Stomach (tissue), 9 donors: Measurements from ENCODE around the gene NOD2. TPM values are rescaled to one million over a fixed set of nuclear protein-coding genes. Genes with fewer than 3 reads are reported as not detected.

Experiments
- DNase-seq, 2 donors: peaks; one replicate each; pipeline versions ENCODE4 v3.0.0 to v3.0.0-alpha.2; 2013 to 2019
- H3K27ac ChIP-seq, 5 donors: fragments of 200-600 bp in 4 of 5; sonication (generic) in 4 of 5; one replicate each; pipeline ENCODE4 v1.5.1; 2013 to 2019; ENCODE audit warnings: mild to moderate bottlenecking in 1 of 5, moderate library complexity in 1 of 5
- H3K27me3 ChIP-seq, 3 donors: fragments of 200-600 bp; sonication (generic); one replicate each; pipeline ENCODE4 v1.5.1; 2017 to 2019; ENCODE audit warnings: mixed run types in 1 of 3
- H3K36me3 ChIP-seq, 4 donors: fragments of 200-600 bp; sonication (generic); 1 replicate in 3 of 4; 2 replicates in 1 of 4; pipeline ENCODE4 v1.5.1; 2016 to 2019
- H3K4me1 ChIP-seq, 4 donors: fragments of 200-600 bp; sonication (generic); one replicate each; pipeline ENCODE4 v1.5.1; 2016 to 2019
- H3K4me3 ChIP-seq, 4 donors: fragments of 200-600 bp; sonication (generic) in 3 of 4; one replicate each; pipeline ENCODE4 v1.5.1; 2016 to 2019; ENCODE audit warnings: mild to moderate bottlenecking in 1 of 4
- H3K9me3 ChIP-seq, 4 donors: fragments of 200-600 bp; sonication (generic); one replicate each; pipeline ENCODE4 v1.5.1; 2016 to 2019
- CTCF ChIP-seq, 7 experiments: fragments of 450-650 bp in 4 of 7; fragments of 200-600 bp in 3 of 7; sonication (generic) in 3 of 7; IDR thresholded peaks; one replicate each; pipeline ENCODE4 v1.5.1; 2016 to 2019; ENCODE audit warnings: antibody characterized with exemption in 7 of 7, control low read depth in 2 of 7, mild to moderate bottlenecking in 1 of 7
- EP300 ChIP-seq: sonication (generic); formaldehyde crosslinking; IDR thresholded peaks from one replicate; pipeline ENCODE4 v1.6.1; 2017; ENCODE audit warnings: antibody characterized with exemption
- POLR2A ChIP-seq, 4 donors: fragments of 450-650 bp; IDR thresholded peaks; one replicate each; pipeline ENCODE4 v1.6.1; 2016; ENCODE audit warnings: antibody characterized with exemption in 4 of 4, control low read depth in 2 of 4, mild to moderate bottlenecking in 1 of 4, moderate library complexity in 1 of 4
- POLR2AphosphoS5 ChIP-seq, 3 donors: sonication (generic); formaldehyde crosslinking; IDR thresholded peaks; one replicate each; pipeline ENCODE4 v1.6.1; 2016; ENCODE audit warnings: antibody characterized with exemption in 3 of 3
- WGBS, 5 donors: extraction: QIAGEN DNeasy Blood & Tissue Kit in 3 of 5; methylation state at CpG; one replicate each; pipeline versions ENCODE4 v1.1.5 to v1.1.7; 2013 to 2018; 5-methylcytosine and 5-hydroxymethylcytosine counted together
- intact Hi-C: fragments of 100-400 bp; cut with DNase I; formaldehyde crosslinking; loops from one replicate; pipeline ENCODE4 v1.15.1; 2023; ENCODE audit warnings: low total_unique reads
- polyA plus RNA-seq, 3 donors: library from polyadenylated mRNA; stranded (reverse); fragments of 200-250 nt; gene quantifications; one replicate each; pipeline ENCODE4 v1.2.3, GENCODE V29; 2013
- small RNA-seq, 4 donors: library from RNA; depleted of rRNA; stranded (forward); fragments of <200 nt; gene quantifications; one replicate each; pipeline ENCODE3, GENCODE V24; 2016
- total RNA-seq, 5 donors: library from RNA; depleted of rRNA; stranded (reverse); fragments of >200 nt; gene quantifications; one replicate each; pipeline versions ENCODE4 v1.1.0 to v1.2.3, GENCODE V29; 2014 to 2016
- donor health status: healthy with polysubstance abuse.
- donor health status: Bipolar disorder and iron deficiency.
- donor health status: healthy.

Gene NOD2
- total and polyA plus RNA-seq, 8 donors, result 0.56 to 6.2 (median 2.3) TPM; not detected in 1

- WGBS, 5 donors, result 81 to 97% (median 86%) methylated on average over 1 of the region's 1 CpG
- H3K4me3 ChIP-seq, result no peak overlapping the region
- intact Hi-C loops, result no loop called here
- H3K9me3 ChIP-seq, result no peaks in the 10 kb centered on the region
- no peak for DNase-seq
- TF ChIP-seq CTCF (IDR thresholded peaks at IDR 0.05), result no peak
- no peak for TF ChIP-seq POLR2AphosphoS5 (IDR thresholded peaks at IDR 0.05)
- TF ChIP-seq EP300, result no peak
- TF ChIP-seq POLR2A (IDR thresholded peaks at IDR 0.05), result no peak
- peaks cover 13 to 41% (median 34%) of the 10 kb centered on the region in 4 donors for H3K36me3 ChIP-seq
- H3K27ac ChIP-seq, result no peak overlapping the region
- H3K4me1 ChIP-seq, result no peaks in the 10 kb centered on the region
- H3K27me3 ChIP-seq, result no peaks in the 10 kb centered on the region
These were observed 82.6 kb downstream of the NOD2 start for GRCh38 chr16:50776037-50776436.

- Histone ChIP-seq H3K36me3 (peaks cover 20 to 61% (median 59%) of the 10 kb centered on the region in 4 donors), H3K4me1 (no peaks in the 10 kb centered on the region), H3K27ac (no peak overlapping the region), H3K4me3 (no peak overlapping the region), H3K27me3 (no peaks in the 10 kb centered on the region), H3K9me3 (no peaks in the 10 kb centered on the region)
- DNase-seq, result no peak
- intact Hi-C loops, result no loop called here
- TF ChIP-seq CTCF (IDR thresholded peaks at IDR 0.05) (no peak), POLR2A (IDR thresholded peaks at IDR 0.05) (no peak), POLR2AphosphoS5 (IDR thresholded peaks at IDR 0.05) (no peak), EP300 (no peak)
- 14 to 47% (median 41%) methylated on average over 1 of the region's 1 CpG for WGBS, 5 donors
These were observed 85.1 kb downstream of the NOD2 start for GRCh38 chr16:50778284-50779163.

GRCh38 chr16:50781043-50781442, 87.6 kb downstream of the NOD2 start:
- H3K27me3 ChIP-seq, result no peaks in the 10 kb centered on the region
- no peak overlapping the region for H3K4me3 ChIP-seq
- no peaks in the 10 kb centered on the region for H3K4me1 ChIP-seq
- H3K9me3 ChIP-seq, result no peaks in the 10 kb centered on the region
- intact Hi-C loops, result no loop called here
- H3K27ac ChIP-seq, result no peak overlapping the region
- WGBS, 5 donors, result 83 to 89% (median 87%) methylated on average over 7 of the region's 7 CpGs
- no peak for TF ChIP-seq EP300
- no peak for TF ChIP-seq CTCF (IDR thresholded peaks at IDR 0.05)
- TF ChIP-seq POLR2A (IDR thresholded peaks at IDR 0.05), result no peak
- no peak for TF ChIP-seq POLR2AphosphoS5 (IDR thresholded peaks at IDR 0.05)
- no peak for DNase-seq
- H3K36me3 ChIP-seq, result peaks cover 25 to 86% (median 83%) of the 10 kb centered on the region in 4 donors

GRCh38 chr16:50781518-50781917, 88.1 kb downstream of the NOD2 start:
- Histone ChIP-seq H3K4me3 (no peak overlapping the region), H3K36me3 (peaks cover 25 to 91% (median 88%) of the 10 kb centered on the region in 4 donors), H3K27ac (no peak overlapping the region), H3K9me3 (no peaks in the 10 kb centered on the region), H3K4me1 (no peaks in the 10 kb centered on the region), H3K27me3 (no peaks in the 10 kb centered on the region)
- TF ChIP-seq POLR2A (IDR thresholded peaks at IDR 0.05), result no peak
- TF ChIP-seq POLR2AphosphoS5 (IDR thresholded peaks at IDR 0.05), result no peak
- TF ChIP-seq CTCF (IDR thresholded peaks at IDR 0.05), result no peak
- TF ChIP-seq EP300, result no peak
- intact Hi-C loops, result no loop called here
- DNase-seq, result no peak
- 79 to 89% (median 83%) methylated on average over 3 of the region's 3 CpGs for WGBS, 5 donors

Small RNA genes within 50 kb of the gene (small RNA-seq; reads per million reads assigned to genes)
- 0 to 0.20 (median 0) reads per million in 4 donors for gene MIR3181

Other genes starting within 250 kb of the NOD2 start
- gene NKD1, start 145.2 kb upstream of the NOD2 start, total RNA-seq, result 100 to 1,000 TPM in 1 of 5 donors, 1 to 10 TPM in 4; 1.2 to 284 (median 6.4) TPM
- 1 to 10 TPM in 2 of 3 donors, under 1 TPM in 1; 0.44 to 2.0 (median 1.5) TPM for gene NKD1, start 145.2 kb upstream of the NOD2 start, polyA plus RNA-seq
- gene SNX20, start 12.3 kb upstream of the NOD2 start, total RNA-seq, result 1 to 10 TPM in 2 of 5 donors, under 1 TPM in 2, not detected in 1; 0.29 to 7.4 (median 1.0) TPM
- gene SNX20, start 12.3 kb upstream of the NOD2 start, polyA plus RNA-seq, result 1 to 10 TPM; 1.0 to 1.4 (median 1.1) TPM
- 10 to 100 TPM; 12.5 to 82.1 (median 19.6) TPM for gene CYLD, start 48.5 kb downstream of the NOD2 start, total RNA-seq
- gene CYLD, start 48.5 kb downstream of the NOD2 start, polyA plus RNA-seq, result 10 to 100 TPM in 2 of 3 donors, 1 to 10 TPM in 1; 7.0 to 11.2 (median 11.0) TPM